AG09319 (cell line): ENCODE data around the gene ROBO1.

Experiments used
- DNase-seq: peaks from one replicate; pipeline ENCODE4 v3.0.0-alpha.2; 2010; ENCODE audit warnings: low read depth; ENCODE audit errors: extremely low read depth
- TF ChIP-seq, protein P1 (sequence below): IDR thresholded peaks from 2 replicates; pipeline ENCODE4 v1.5.1; 2011; ENCODE audit warnings: low read depth, mild to moderate bottlenecking, inconsistent platforms, low read length, moderate library complexity

The ROBO1 gene

DNA sequence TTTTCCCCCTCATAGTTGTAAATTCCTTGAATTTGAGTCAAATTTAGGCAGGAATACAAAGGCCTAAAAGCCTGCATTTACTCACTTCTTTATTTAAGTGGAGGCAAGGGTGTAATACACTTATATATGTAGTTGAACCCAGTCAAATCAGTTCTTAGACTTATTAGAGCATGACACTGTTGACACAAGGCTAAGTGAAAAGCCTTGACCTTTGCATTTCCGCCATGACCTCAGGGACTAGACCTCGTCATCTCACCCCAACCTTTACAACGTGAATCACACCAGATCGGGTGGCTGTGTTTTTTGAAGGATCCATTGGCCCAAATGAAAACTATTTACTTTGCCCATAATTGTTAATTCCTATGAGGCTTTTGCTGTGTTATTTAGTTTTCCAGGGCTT, 774.4 kb downstream of the ROBO1 start:
- DNase-seq, result no peak
- TF ChIP-seq, protein P1, sequence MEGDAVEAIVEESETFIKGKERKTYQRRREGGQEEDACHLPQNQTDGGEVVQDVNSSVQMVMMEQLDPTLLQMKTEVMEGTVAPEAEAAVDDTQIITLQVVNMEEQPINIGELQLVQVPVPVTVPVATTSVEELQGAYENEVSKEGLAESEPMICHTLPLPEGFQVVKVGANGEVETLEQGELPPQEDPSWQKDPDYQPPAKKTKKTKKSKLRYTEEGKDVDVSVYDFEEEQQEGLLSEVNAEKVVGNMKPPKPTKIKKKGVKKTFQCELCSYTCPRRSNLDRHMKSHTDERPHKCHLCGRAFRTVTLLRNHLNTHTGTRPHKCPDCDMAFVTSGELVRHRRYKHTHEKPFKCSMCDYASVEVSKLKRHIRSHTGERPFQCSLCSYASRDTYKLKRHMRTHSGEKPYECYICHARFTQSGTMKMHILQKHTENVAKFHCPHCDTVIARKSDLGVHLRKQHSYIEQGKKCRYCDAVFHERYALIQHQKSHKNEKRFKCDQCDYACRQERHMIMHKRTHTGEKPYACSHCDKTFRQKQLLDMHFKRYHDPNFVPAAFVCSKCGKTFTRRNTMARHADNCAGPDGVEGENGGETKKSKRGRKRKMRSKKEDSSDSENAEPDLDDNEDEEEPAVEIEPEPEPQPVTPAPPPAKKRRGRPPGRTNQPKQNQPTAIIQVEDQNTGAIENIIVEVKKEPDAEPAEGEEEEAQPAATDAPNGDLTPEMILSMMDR, result no peak

- TF ChIP-seq, protein P1, result no peak
- no peak for DNase-seq
These were observed 775.0 kb downstream of the ROBO1 start for GRCh38 chr3:78992830-78993229.

- TF ChIP-seq, protein P1, result no peak
- no peak for DNase-seq
These were observed 775.4 kb downstream of the ROBO1 start for GRCh38 chr3:78992400-78992799.

- DNase-seq, result no peak
- TF ChIP-seq, protein P1, result no peak
These were observed 776.1 kb downstream of the ROBO1 start for GRCh38 chr3:78991656-78992055.

- TF ChIP-seq, protein P1, result no peak
- no peak for DNase-seq
These were observed 777.6 kb downstream of the ROBO1 start for GRCh38 chr3:78990156-78990555.

GRCh38 chr3:78988324-78988723, 779.5 kb downstream of the ROBO1 start:
- no peak for DNase-seq
- TF ChIP-seq, protein P1, result peak; percentile 38

DNA sequence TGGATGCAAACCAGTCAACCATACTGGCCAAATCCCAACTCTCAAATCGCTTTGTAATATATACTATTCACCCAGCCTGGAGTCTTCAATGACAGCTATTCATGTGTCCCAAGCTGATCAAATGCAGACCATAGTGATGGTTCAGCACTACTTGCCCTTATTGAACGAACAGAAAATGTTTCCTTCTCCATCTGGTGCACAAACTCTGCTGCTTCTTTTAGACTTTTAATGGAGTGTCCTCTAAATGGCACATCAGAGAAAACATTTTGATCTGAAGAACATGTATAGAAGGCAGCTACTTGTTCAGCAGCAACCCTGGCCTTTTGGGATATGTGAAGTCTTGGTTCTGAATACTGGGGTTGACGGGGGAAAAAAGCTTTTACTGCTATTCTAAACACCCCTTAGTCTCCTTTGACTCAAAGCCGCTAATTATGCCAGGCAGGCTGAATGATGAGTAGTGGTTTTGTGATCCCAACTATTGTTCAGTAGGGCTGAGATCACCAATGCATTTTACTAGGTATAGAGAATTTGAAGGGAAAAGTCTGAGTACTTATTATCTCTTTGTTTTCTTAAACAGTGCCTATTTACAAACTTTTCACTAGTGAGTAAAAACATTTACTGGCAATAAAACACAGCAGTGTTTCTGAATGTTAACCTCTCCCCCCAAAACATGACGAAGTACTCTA, 781.2 kb downstream of the ROBO1 start:
- TF ChIP-seq, protein P1, result no peak
- DNase-seq, result no peak
